ENCODE results near the gene DDTL.
"Not testable (repeated sequence)": the region's sequence is repeated elsewhere in the genome, so short reads cannot be mapped to it uniquely, and the experiment has no call there.

DDTL gene

GRCh38 chr22:23966568-23966967 lies at the start of gene DDTL:
TSS of gene DDTL (plus strand) at chr22:23966888. CDS start at chr22:23966915, 27 bp downstream.
- DNase-seq: not testable (repeated sequence)

- DNase-seq: not testable (repeated sequence)
These were observed 46.4 kb upstream of the DDTL start for GRCh38 chr22:23920267-23920611.

GRCh38 chr22:23921586-23922201 lies 45.0 kb upstream of the DDTL start:
- DNase-seq: not testable (repeated sequence)

GRCh38 chr22:23922921-23923320 lies 43.8 kb upstream of the DDTL start:
- DNase-seq: no peak

GRCh38 chr22:23925020-23925606 lies 41.6 kb upstream of the DDTL start:
- DNase-seq: no peak

GRCh38 chr22:23926561-23926960 lies 40.1 kb upstream of the DDTL start:
- no peak for DNase-seq

- DNase-seq: no peak
These were observed 28.2 kb upstream of the DDTL start for GRCh38 chr22:23938328-23939016.

GRCh38 chr22:23939017-23939357 lies 27.7 kb upstream of the DDTL start:
- no peak for DNase-seq

GRCh38 chr22:23940166-23940565 lies 26.5 kb upstream of the DDTL start:
- not testable (repeated sequence) for DNase-seq

GRCh38 chr22:23947391-23947790 lies 19.3 kb upstream of the DDTL start:
- not testable (repeated sequence) for DNase-seq

GRCh38 chr22:23949764-23950163 lies 16.9 kb upstream of the DDTL start:
- DNase-seq: not testable (repeated sequence)

- DNase-seq: not testable (repeated sequence)
These were observed 15.3 kb upstream of the DDTL start for GRCh38 chr22:23951383-23951782.

GRCh38 chr22:23952794-23953405 lies 13.8 kb upstream of the DDTL start:
- not testable (repeated sequence) for DNase-seq

- DNase-seq: not testable (repeated sequence)
These were observed 13.2 kb upstream of the DDTL start for GRCh38 chr22:23953485-23953884.

GRCh38 chr22:23954193-23954990 lies 12.3 kb upstream of the DDTL start:
- DNase-seq: not testable (repeated sequence)

- not testable (repeated sequence) for DNase-seq
These were observed 11.7 kb upstream of the DDTL start for GRCh38 chr22:23954991-23955305.

- not testable (repeated sequence) for DNase-seq
These were observed 10.8 kb upstream of the DDTL start for GRCh38 chr22:23955886-23956285.

GRCh38 chr22:23956301-23956900 lies 10.3 kb upstream of the DDTL start:
- peak; percentile 76 to 85 for DNase-seq

GRCh38 chr22:23961084-23961771 lies 5.5 kb upstream of the DDTL start, which contains the start of gene GSTT2B:
TSS of gene GSTT2B (minus strand) at chr22:23961195. CDS start at chr22:23961131, 64 bp downstream.
- DNase-seq: not testable (repeated sequence)

- DNase-seq: not testable (repeated sequence)
These were observed 594 bp upstream of the DDTL start for GRCh38 chr22:23966094-23966493.

GRCh38 chr22:23969071-23969470 lies 2.4 kb downstream of the DDTL start:
- no peak for DNase-seq

- DNase-seq: no peak
These were observed 3.5 kb downstream of the DDTL start for GRCh38 chr22:23970201-23970641.

All from stimulated activated CD4-positive, alpha-beta T cell treated with anti-CD3 and anti-CD28 coated beads, Interleukin-2, amount 100 ng/mL, for 48 hours (primary cell).